ENCODE results near the gene PPP1R16B. TPM values are rescaled to one million over a fixed set of nuclear protein-coding genes. Genes with fewer than 3 reads are reported as not detected.

PPP1R16B gene
- total RNA-seq, 2 experiments from 2014 or later = 87.6 to 91.1 TPM

DNA sequence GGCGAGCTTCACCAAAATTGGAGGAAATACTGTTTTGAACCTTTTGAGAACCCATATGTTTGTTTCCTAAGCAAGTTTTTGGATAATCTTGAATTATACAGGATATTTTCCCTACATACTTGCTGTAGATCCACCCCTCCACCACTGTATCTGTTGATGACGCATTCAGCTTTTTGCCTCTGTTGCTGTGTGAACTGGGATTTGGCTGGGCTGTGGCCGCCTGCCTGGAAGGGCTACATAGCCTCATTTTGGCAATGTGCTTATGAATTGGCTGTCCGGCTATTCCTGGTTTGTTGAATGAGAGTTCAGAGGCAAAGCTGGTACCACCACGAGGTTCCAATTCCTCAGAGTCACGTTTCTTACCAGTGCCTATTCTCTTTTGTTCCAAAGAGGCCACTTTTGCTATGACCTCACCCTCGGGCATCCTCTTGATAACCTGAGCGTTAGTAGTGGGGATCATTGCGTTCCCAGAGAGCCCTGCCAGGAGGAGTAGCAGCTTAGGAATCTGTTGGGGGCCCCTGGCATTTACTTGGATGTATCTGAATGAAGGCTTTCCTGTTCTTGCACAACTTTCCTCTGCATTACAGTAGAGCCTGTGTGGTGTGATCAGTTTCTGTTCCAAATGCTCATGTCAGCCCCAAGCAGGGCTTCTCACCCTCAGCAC is 127.1 kb downstream of the PPP1R16B start:
- no peaks in the 10 kb centered on the region for H3K27me3 Mint-ChIP-seq
- Histone ChIP-seq H3K4me1 (ENCODE audit: insufficient read depth, low read length) (peaks cover 21% of the 10 kb centered on the region), H3K9me3 (ENCODE audit: control insufficient read depth in 1 of 2, insufficient read depth in 1 of 2, low read length in 2 of 2) (no peaks in the 10 kb centered on the region), H3K36me3 (ENCODE audit: insufficient read depth, low read length) (no peaks in the 10 kb centered on the region), H3K27me3 (ENCODE audit: control insufficient read depth in 1 of 2, insufficient read depth in 2 of 2, low read length in 2 of 2) (no peaks in the 10 kb centered on the region), H3K4me3 (ENCODE audit: low read length) (no peak overlapping the region), H3K27ac (ENCODE audit: low read depth in 1 of 2, low read length in 2 of 2) (no peak overlapping the region)
- H3K9me3 Mint-ChIP-seq = no peaks in the 10 kb centered on the region
- ATAC-seq (ENCODE audit: poor library complexity) (no peak), DNase-seq (no peak)
- H3K4me1 Mint-ChIP-seq (ENCODE audit: low read depth) = peaks cover 14% of the 10 kb centered on the region
- no peak overlapping the region for H3K27ac Mint-ChIP-seq
- intact Hi-C loops (cut with DNase I, micrococcal nuclease) = no loop called here
- CTCF ChIA-PET = no interaction called here
- POLR2A ChIA-PET = no interaction called here
- TF ChIP-seq CTCF (IDR thresholded peaks at IDR 0.05) = no peak
- H3K4me3 Mint-ChIP-seq = no peak overlapping the region
- H3K36me3 Mint-ChIP-seq (ENCODE audit: low read depth) = no peaks in the 10 kb centered on the region

DNA sequence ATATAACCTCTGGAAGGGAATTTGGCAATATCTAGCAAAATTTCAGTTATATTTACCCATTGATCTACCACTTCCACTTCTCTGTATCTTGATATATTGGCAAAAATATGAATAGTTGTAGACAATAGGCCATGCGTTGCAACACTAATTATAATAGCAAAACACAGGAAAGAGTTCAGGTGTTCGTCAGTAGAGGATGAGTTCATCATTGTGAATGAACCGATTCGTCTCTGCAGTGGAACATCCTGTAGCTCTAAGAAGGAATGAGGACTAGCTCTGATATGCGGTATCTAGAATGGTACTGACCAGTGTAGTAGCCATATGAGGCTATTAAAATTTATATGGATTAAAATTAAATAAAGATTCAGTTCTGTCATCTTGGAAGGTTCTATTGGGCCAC is 129.0 kb downstream of the PPP1R16B start:
- Histone ChIP-seq H3K4me3 (ENCODE audit: low read length) (no peak overlapping the region), H3K27ac (ENCODE audit: low read depth in 1 of 2, low read length in 2 of 2) (no peak overlapping the region), H3K4me1 (ENCODE audit: insufficient read depth, low read length) (peaks cover 9% of the 10 kb centered on the region), H3K27me3 (ENCODE audit: control insufficient read depth in 1 of 2, insufficient read depth in 2 of 2, low read length in 2 of 2) (no peaks in the 10 kb centered on the region), H3K9me3 (ENCODE audit: control insufficient read depth in 1 of 2, insufficient read depth in 1 of 2, low read length in 2 of 2) (no peaks in the 10 kb centered on the region), H3K36me3 (ENCODE audit: insufficient read depth, low read length) (no peaks in the 10 kb centered on the region)
- CTCF ChIA-PET = interaction anchor here (0.7 kb wide), 1 partner anchor 36 kb away, joined by 4 read pairs; no protein-coding TSS in a partner anchor
- ATAC-seq (ENCODE audit: poor library complexity) (no peak), DNase-seq (no peak)
- Mint-ChIP-seq H3K27ac (no peak overlapping the region), H3K4me3 (no peak overlapping the region), H3K36me3 (ENCODE audit: low read depth) (no peaks in the 10 kb centered on the region), H3K9me3 (no peaks in the 10 kb centered on the region), H3K4me1 (ENCODE audit: low read depth) (peaks cover 5% of the 10 kb centered on the region), H3K27me3 (no peaks in the 10 kb centered on the region)
- POLR2A ChIA-PET = no interaction called here
- intact Hi-C loops (cut with DNase I, micrococcal nuclease) = no loop called here
- no peak for TF ChIP-seq CTCF (IDR thresholded peaks at IDR 0.05)

DNA sequence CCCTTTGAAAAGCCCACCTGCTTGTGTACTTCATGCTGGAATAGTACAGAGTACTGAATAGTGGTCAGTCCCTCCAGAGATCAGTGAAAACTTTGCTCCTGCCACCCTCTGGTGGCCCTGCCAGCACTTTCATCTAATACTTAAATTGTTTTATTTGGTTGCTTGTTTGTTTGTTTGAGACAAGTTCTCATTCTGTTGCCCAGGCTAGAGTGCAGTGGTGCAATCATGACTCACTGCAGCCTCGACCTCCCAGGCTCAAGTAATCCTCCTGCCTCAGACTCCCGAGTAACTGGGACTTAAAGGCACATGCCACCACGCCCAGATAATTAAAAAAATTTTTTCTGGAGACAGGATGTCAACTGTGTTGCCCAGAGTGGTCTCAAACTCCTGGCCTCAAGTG is 129.8 kb downstream of the PPP1R16B start:
- H3K27ac Mint-ChIP-seq = no peak overlapping the region
- H3K9me3 Mint-ChIP-seq = no peaks in the 10 kb centered on the region
- no peak for ATAC-seq (ENCODE audit: poor library complexity)
- CTCF ChIA-PET = no interaction called here
- Histone ChIP-seq H3K27ac (ENCODE audit: low read depth in 1 of 2, low read length in 2 of 2) (no peak overlapping the region), H3K4me1 (ENCODE audit: insufficient read depth, low read length) (peaks cover 1% of the 10 kb centered on the region), H3K36me3 (ENCODE audit: insufficient read depth, low read length) (no peaks in the 10 kb centered on the region), H3K4me3 (ENCODE audit: low read length) (no peak overlapping the region), H3K9me3 (ENCODE audit: control insufficient read depth in 1 of 2, insufficient read depth in 1 of 2, low read length in 2 of 2) (no peaks in the 10 kb centered on the region), H3K27me3 (ENCODE audit: control insufficient read depth in 1 of 2, insufficient read depth in 2 of 2, low read length in 2 of 2) (no peaks in the 10 kb centered on the region)
- no peak for DNase-seq
- no peak for TF ChIP-seq CTCF (IDR thresholded peaks at IDR 0.05)
- H3K4me1 Mint-ChIP-seq (ENCODE audit: low read depth) = no peaks in the 10 kb centered on the region
- no peaks in the 10 kb centered on the region for H3K27me3 Mint-ChIP-seq
- POLR2A ChIA-PET = no interaction called here
- intact Hi-C loops (cut with DNase I, micrococcal nuclease) = no loop called here
- H3K36me3 Mint-ChIP-seq (ENCODE audit: low read depth) = no peaks in the 10 kb centered on the region
- no peak overlapping the region for H3K4me3 Mint-ChIP-seq

Data from CD4-positive, alpha-beta T cell (primary cell).